Measurements from ENCODE around the gene OLFM1. TPM values are rescaled to one million over a fixed set of nuclear protein-coding genes. Genes with fewer than 3 reads are reported as not detected.
"Not testable (repeated sequence)": the region's sequence is repeated elsewhere in the genome, so short reads cannot be mapped to it uniquely, and the experiment has no call there.

OLFM1 gene
- total RNA-seq, 8 experiments from 2014 or later: 0.58 to 136 (median 50.1) TPM

DNA sequence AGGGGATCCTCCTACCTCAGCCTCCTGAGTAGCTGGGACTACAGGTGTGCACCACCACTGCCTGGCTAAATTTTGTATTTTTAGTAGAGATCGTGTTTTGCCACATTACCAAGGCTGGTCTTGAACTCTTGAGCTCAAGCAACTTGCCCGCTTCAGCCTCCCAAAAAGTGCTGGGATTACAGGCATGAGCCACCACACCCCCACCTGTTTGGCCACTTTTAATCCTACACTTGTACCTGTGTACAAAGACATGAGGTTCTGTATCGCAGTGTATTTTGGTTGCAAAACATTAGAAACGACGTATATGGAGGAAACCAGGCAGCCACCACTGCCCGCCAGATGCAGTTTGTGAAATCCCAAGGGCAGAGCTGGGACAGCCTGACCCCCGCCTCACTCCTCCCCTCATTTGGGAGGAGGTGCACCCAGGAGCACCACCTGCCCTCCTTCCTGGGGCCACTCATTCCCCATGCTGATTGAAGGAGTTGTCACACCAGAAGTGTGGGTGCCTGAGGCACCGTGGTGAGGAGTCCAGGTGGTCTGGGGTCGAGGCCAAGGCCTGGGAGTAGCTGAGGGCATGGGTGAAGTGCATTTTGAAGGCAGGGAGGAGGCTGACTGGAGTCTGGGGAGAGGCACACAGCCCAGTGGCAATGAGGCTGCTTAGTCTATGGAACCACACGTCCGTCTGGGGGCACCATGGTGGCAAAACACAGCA is 39.3 kb upstream of the OLFM1 start:
- Histone ChIP-seq H3K4me3 (no peak overlapping the region), H3K27ac (peak overlapping the region in 1 of 2 donors; percentile 58), H3K4me1 (replicated peaks in 1 of 2) (peaks cover 8 to 12% of the 10 kb centered on the region in 2 donors)
- ATAC-seq (replicated peaks in 6 of 8): peak in 1 of 8 experiments; percentile 8
- in situ Hi-C loops (cut with MboI; ENCODE audit: low pct_unique_long_range_greater_than_20kb in 2 of 9, low sequenced_read_pairs in 9 of 9, unreplicated experiment in 9 of 9): no loop called here
- 40 to 100% (median 80%) methylated on average over 1 to 5 of the region's 11 CpGs; no CpG with 5 or more reads in 5 of the 10 experiments for WGBS, 10 experiments

GRCh38 chr9:135048758-135049444 is 38.6 kb upstream of the OLFM1 start:
- peak overlapping the region in 1 of 2 donors; percentile 58 for H3K27ac ChIP-seq
- H3K4me1 ChIP-seq (replicated peaks in 1 of 2): peaks cover 8 to 12% of the 10 kb centered on the region in 2 donors
- in situ Hi-C loops (cut with MboI; ENCODE audit: low pct_unique_long_range_greater_than_20kb in 2 of 9, low sequenced_read_pairs in 9 of 9, unreplicated experiment in 9 of 9): no loop called here
- H3K4me3 ChIP-seq: no peak overlapping the region
- 20 to 80% (median 48%) methylated on average over 1 to 14 of the region's 17 CpGs; no CpG with 5 or more reads in 1 of the 10 experiments for WGBS, 10 experiments
- ATAC-seq (replicated peaks in 6 of 8): peak in 4 of 8 experiments; percentile 24 to 54 (median 34)

DNA sequence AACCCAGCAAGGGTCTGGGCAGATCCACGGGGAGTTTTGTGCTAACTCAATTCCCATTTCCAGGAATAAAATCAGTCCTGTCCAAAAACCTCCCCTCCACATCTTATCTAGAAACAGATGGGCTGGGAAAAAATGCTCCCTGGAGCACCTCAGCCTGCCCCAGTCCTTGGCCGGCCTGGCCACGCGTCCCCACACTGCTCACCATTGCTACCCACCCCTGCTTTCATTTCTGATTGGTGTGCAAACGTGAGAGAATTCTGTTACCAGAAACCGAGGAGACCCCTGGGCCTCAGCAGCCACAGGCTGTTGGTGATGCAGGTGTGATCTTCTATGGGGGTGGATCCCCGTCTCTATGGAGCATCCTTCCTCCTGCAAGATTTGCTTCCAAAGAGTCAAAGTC is 38.0 kb upstream of the OLFM1 start:
- Histone ChIP-seq H3K4me3 (no peak overlapping the region), H3K4me1 (replicated peaks in 1 of 2) (peaks cover 9 to 13% of the 10 kb centered on the region in 2 donors), H3K27ac (no peak overlapping the region)
- in situ Hi-C loops (cut with MboI; ENCODE audit: low pct_unique_long_range_greater_than_20kb in 2 of 9, low sequenced_read_pairs in 9 of 9, unreplicated experiment in 9 of 9): no loop called here
- 27 to 100% (median 59%) methylated on average over 1 to 6 of the region's 7 CpGs; no CpG with 5 or more reads in 3 of the 10 experiments for WGBS, 10 experiments
- ATAC-seq (replicated peaks in 6 of 8): no peak

- Histone ChIP-seq H3K4me1 (replicated peaks in 1 of 2) (peaks cover 18 to 19% of the 10 kb centered on the region in 2 donors), H3K4me3 (no peak overlapping the region), H3K27ac (no peak overlapping the region)
- WGBS, 10 experiments: 25 to 90% (median 83%) methylated on average over 2 to 27 of the region's 31 CpGs; no CpG with 5 or more reads in 1 of the 10 experiments
- ATAC-seq (replicated peaks in 6 of 8): no peak
- in situ Hi-C loops (cut with MboI; ENCODE audit: low pct_unique_long_range_greater_than_20kb in 2 of 9, low sequenced_read_pairs in 9 of 9, unreplicated experiment in 9 of 9): no loop called here
Observed at GRCh38 chr9:135050072-135050990, 37.1 kb upstream of the OLFM1 start.

- no peak for ATAC-seq (replicated peaks in 6 of 8)
- in situ Hi-C loops (cut with MboI; ENCODE audit: low pct_unique_long_range_greater_than_20kb in 2 of 9, low sequenced_read_pairs in 9 of 9, unreplicated experiment in 9 of 9): no loop called here
- Histone ChIP-seq H3K27ac (no peak overlapping the region), H3K4me3 (no peak overlapping the region), H3K4me1 (replicated peaks in 1 of 2) (peaks cover 18% of the 10 kb centered on the region in 2 donors)
- WGBS, 10 experiments: 32 to 90% (median 76%) methylated on average over 3 to 15 of the region's 17 CpGs
Observed at GRCh38 chr9:135051316-135052038, 36.0 kb upstream of the OLFM1 start.

DNA sequence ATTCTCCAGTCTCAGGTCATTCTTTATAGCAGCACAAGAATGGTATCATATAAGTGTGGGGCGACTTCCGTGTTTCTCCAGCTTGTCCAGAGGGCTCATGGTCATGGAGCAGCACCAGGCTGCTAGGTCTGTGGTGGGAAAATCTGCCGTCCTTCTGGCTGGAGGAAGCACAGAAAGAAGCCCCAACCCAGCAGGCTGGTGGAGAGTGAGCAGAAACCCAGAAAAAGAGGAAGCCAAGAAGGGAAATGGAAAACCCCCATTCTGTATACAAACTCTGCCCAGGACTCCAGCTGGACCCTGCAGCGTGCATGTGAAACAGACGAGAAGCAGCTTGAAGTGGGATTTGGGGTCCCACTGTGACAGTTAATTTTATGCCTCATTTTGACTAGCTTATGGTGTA is 34.3 kb upstream of the OLFM1 start:
- ATAC-seq (replicated peaks in 6 of 8): no peak
- Histone ChIP-seq H3K4me3 (no peak overlapping the region), H3K27ac (no peak overlapping the region), H3K4me1 (replicated peaks in 1 of 2) (peaks cover 18% of the 10 kb centered on the region in 2 donors)
- in situ Hi-C loops (cut with MboI; ENCODE audit: low pct_unique_long_range_greater_than_20kb in 2 of 9, low sequenced_read_pairs in 9 of 9, unreplicated experiment in 9 of 9): no loop called here
- 40 to 86% (median 80%) methylated on average over 1 to 5 of the region's 5 CpGs; no CpG with 5 or more reads in 6 of the 10 experiments for WGBS, 10 experiments

DNA sequence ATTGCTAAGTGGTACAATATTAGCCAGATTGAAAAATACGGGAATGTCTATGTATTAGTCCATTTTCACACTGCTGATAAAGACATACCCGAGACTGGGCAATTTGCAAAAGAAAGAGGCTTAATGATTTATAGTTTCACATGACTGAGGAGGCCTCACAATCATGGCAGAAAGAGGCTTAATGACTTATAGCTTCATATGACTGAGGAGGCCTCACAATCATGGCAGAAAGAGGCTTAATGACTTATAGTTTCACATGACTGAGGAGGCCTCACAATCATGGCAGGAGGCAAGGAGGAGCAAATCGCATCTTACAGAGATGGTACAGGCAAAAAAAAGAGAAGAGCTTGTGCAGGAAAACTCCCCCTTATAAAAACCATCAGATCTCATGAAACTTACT is 32.3 kb upstream of the OLFM1 start:
- ATAC-seq (replicated peaks in 6 of 8): peak in 5 of 8 experiments; percentile 63 to 96 (median 94)
- 13 to 59% (median 50%) methylated on average over 1 to 3 of the region's 3 CpGs; no CpG with 5 or more reads in 3 of the 10 experiments for WGBS, 10 experiments
- H3K4me3 ChIP-seq: no peak overlapping the region
- peaks cover 8 to 9% of the 10 kb centered on the region in 2 donors for H3K4me1 ChIP-seq (replicated peaks in 1 of 2)
- no peak overlapping the region for H3K27ac ChIP-seq
- in situ Hi-C loops (cut with MboI; ENCODE audit: low pct_unique_long_range_greater_than_20kb in 2 of 9, low sequenced_read_pairs in 9 of 9, unreplicated experiment in 9 of 9): no loop called here

GRCh38 chr9:135056541-135056940 is 30.9 kb upstream of the OLFM1 start:
- Histone ChIP-seq H3K4me3 (no peak overlapping the region), H3K4me1 (replicated peaks in 1 of 2) (peaks cover 8 to 9% of the 10 kb centered on the region in 2 donors), H3K27ac (no peak overlapping the region)
- ATAC-seq (replicated peaks in 6 of 8): peak in 4 of 8 experiments; percentile 7 to 51 (median 22)
- in situ Hi-C loops (cut with MboI; ENCODE audit: low pct_unique_long_range_greater_than_20kb in 2 of 9, low sequenced_read_pairs in 9 of 9, unreplicated experiment in 9 of 9): no loop called here
- WGBS, 10 experiments: 15 to 100% (median 63%) methylated on average over 1 to 3 of the region's 3 CpGs

DNA sequence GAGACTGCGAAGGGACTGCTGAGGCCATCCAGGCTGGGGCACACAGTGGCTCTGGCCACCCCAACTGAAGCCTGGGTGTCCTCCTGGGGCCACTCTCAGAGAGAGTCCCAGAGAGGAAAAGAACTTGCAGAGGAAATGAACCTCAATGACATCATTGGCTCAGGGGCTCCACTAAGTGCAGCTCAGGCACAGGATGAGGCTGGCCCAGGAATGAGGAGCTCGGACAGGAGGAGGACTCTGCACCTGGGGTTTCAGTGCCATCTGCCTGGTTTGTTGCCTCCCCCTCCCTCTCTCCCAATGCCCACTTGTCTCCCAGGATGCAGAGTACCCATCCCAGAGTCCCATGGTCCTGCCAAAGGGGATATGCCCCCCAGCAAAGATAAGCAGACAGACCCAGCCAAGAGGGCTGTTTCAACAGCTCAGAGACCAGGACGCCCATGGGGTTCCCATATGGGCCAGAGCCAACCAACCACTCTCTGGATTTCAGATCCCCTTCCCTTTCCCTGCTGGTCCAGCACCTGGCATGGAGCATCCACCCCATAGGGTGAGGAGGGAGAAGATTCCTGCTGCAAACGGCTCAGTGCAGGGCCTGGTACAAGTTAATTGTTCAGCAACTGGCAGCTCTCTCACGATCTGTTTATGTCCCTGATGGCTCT is 26.9 kb upstream of the OLFM1 start:
- in situ Hi-C loops (cut with MboI; ENCODE audit: low pct_unique_long_range_greater_than_20kb in 2 of 9, low sequenced_read_pairs in 9 of 9, unreplicated experiment in 9 of 9): no loop called here
- Histone ChIP-seq H3K4me3 (no peak overlapping the region), H3K4me1 (replicated peaks in 1 of 2) (no peaks in the 10 kb centered on the region), H3K27ac (no peak overlapping the region)
- no peak for ATAC-seq (replicated peaks in 6 of 8)
- 0 to 100% (median 50%) methylated on average over 1 to 3 of the region's 5 CpGs; no CpG with 5 or more reads in 1 of the 10 experiments for WGBS, 10 experiments

DNA sequence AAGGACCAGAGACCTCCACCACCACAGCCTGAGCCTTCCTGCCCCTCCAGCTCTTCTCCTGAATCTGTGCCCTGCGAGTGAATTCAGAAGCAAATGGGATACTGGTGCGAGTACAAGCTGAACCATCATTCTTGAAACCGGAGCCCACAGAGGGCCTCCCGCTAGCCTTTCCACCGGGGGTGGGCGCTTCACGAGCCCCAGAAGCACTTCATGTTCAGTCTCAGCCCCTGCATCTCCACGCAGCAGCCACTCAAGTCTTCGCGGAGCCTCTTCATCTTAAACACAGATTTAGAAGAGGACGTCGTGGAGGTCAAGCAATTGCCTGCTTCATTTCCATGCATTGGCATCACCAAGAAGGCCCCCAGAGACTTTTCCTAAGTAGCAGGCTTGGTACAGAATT is 26.0 kb upstream of the OLFM1 start:
- no peak overlapping the region for H3K27ac ChIP-seq
- in situ Hi-C loops (cut with MboI; ENCODE audit: low pct_unique_long_range_greater_than_20kb in 2 of 9, low sequenced_read_pairs in 9 of 9, unreplicated experiment in 9 of 9): no loop called here
- 40 to 80% (median 60%) methylated on average over 1 to 8 of the region's 12 CpGs; no CpG with 5 or more reads in 3 of the 10 experiments for WGBS, 10 experiments
- ATAC-seq (replicated peaks in 6 of 8): no peak
- no peak overlapping the region for H3K4me3 ChIP-seq
- H3K4me1 ChIP-seq (replicated peaks in 1 of 2): no peaks in the 10 kb centered on the region

GRCh38 chr9:135062254-135062653 is 25.2 kb upstream of the OLFM1 start:
- WGBS, 10 experiments: 15 to 100% (median 89%) methylated on average over 1 to 5 of the region's 5 CpGs; no CpG with 5 or more reads in 5 of the 10 experiments

GRCh38 chr9:135063466-135063865 is 24.0 kb upstream of the OLFM1 start:
- H3K4me1 ChIP-seq (replicated peaks in 1 of 2); in situ Hi-C loops (cut with MboI; ENCODE audit: low pct_unique_long_range_greater_than_20kb in 2 of 9, low sequenced_read_pairs in 9 of 9, unreplicated experiment in 9 of 9); H3K4me3 ChIP-seq; H3K27ac ChIP-seq; ATAC-seq (replicated peaks in 6 of 8): not testable (repeated sequence)
- WGBS, 10 experiments: 0 to 86% (median 32%) methylated on average over 1 to 4 of the region's 4 CpGs; no CpG with 5 or more reads in 6 of the 10 experiments

More at GRCh38 chr9:135062254-135062653, 25.2 kb upstream of the OLFM1 start:
- no peak for ATAC-seq (replicated peaks in 6 of 8)
- in situ Hi-C loops (cut with MboI; ENCODE audit: low pct_unique_long_range_greater_than_20kb in 2 of 9, low sequenced_read_pairs in 9 of 9, unreplicated experiment in 9 of 9): no loop called here
- no peak overlapping the region for H3K4me3 ChIP-seq
- no peak overlapping the region for H3K27ac ChIP-seq
- H3K4me1 ChIP-seq (replicated peaks in 1 of 2): no peaks in the 10 kb centered on the region

Data from motor neuron (in vitro differentiated cells).